ENCODE data around the gene CNGB1.

- no peak for TF ChIP-seq CTCF (IDR thresholded peaks at IDR 0.05)
- no peak for TF ChIP-seq POLR2AphosphoS5 (IDR thresholded peaks at IDR 0.05)
- no peak for TF ChIP-seq POLR2A (IDR thresholded peaks at IDR 0.05)
- no peak for TF ChIP-seq EP300 (IDR thresholded peaks at IDR 0.05; ENCODE audit: low read depth)
These were observed 26.8 kb upstream of the CNGB1 start for GRCh38 chr16:57997528-57998265.
